HG03097 (cell line): ENCODE data around the gene LRBA.
"Not testable (repeated sequence)": the region's sequence is repeated elsewhere in the genome, so short reads cannot be mapped to it uniquely, and the experiment has no call there.

Experiments
- ATAC-seq: cut with Tn5 transposase; IDR thresholded peaks from one replicate; pipeline ENCODE4 v1.9.1; 2021; ENCODE audit not compliant: unreplicated experiment, low FRiP score

The LRBA gene

DNA sequence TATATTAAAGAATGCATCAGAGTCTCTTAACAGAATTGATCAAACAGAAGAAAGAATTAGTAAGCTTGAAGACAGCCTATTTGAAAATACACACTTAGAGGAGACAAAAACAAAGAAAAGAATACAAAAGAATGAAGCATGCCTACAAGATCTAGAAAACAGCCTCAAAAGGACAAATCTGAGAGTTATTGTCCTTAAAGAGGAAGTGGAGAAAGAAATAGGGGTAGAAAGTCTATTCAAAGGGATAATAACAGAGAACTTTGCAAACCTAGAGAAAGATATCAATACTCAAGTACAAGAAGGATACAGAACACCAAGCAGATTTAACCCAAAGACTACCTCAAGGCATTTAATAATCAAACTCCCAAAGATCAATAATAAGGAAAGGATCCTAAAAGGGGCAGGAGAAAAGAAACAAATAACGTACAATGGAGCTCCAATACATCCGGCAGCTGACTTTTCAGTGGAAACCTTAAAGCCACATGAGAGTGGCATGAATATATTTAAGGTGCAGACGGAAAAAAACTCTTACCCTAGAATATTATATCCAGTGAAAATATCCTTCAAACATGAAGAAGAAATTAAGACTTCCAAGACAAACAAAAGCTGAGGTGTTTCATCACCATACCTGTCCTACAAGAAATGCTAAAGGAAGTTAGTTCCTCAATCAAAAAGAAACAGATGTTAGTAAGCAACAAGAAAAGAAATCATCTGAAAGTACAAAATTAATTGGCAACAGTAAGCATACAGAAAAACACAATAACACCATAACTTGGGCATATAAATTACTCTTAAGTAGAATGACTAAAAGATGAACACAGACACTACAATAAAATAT lies 36.1 kb downstream of the LRBA start:
- no peak for ATAC-seq

DNA sequence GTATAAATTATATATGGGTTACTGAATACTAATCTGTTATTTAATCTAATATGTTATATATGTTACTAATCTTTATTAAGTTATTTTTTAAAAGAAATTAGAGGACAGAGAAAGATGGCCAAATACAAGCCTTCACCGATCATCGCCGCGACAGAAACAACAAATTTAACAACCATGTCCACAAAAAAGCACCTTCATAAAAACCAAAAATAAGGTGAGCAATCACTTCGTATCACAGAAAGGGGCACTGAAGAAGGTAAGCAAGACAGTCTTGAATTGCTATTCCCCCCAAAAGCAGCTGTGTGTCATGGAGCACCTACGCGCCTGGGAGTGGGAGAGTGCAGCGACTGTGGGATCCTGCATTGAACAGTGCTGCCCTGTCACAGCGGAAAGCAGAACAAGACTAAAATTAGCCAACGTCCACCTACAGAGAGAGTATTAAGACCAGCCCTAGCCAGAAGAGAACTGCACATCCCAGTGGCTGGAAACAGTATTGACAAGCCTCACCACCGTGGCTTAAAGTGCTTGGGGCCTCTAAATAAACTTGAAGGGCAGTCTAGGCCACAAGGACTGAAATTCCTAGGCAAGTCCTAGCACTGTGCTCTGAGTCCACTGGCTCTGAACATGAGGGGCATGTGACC lies 38.5 kb downstream of the LRBA start:
- no peak for ATAC-seq

DNA sequence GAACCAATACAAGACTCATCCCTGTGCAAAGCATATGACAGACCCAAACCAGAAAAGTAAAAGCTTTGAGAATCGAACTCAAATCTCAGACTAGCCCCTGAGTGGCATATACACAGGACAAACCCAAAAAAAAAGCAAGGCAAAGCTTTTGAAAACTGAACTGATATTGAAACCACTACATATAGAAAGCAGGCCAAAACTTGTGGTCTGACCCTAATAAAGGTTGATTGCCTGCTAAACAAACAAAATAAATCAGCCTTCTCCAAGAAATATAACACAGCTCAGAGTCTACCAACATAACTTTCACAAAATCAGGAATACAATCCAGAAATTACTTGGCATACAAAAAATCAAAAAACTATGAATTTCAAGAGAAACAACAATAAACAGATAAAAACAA lies 40.3 kb downstream of the LRBA start:
- no peak for ATAC-seq

DNA sequence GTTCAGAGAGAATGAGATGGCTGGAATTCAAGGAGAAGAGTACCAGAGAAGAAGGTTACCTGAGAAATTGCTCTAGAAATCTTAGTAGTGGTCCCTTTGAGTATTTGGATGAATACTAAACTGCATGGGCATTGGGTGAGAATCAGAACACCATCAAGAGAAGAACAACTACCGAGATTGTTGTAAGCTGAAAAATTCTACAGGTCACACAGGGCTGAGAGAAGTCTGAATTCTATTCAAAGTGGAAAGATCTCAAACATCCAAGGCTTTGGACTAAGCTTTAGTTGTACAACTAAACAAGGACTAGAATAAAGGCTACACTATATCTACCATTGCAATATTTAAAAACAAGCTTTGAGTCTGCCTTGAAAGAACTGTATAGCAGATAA lies 40.8 kb downstream of the LRBA start:
- ATAC-seq: no peak

DNA sequence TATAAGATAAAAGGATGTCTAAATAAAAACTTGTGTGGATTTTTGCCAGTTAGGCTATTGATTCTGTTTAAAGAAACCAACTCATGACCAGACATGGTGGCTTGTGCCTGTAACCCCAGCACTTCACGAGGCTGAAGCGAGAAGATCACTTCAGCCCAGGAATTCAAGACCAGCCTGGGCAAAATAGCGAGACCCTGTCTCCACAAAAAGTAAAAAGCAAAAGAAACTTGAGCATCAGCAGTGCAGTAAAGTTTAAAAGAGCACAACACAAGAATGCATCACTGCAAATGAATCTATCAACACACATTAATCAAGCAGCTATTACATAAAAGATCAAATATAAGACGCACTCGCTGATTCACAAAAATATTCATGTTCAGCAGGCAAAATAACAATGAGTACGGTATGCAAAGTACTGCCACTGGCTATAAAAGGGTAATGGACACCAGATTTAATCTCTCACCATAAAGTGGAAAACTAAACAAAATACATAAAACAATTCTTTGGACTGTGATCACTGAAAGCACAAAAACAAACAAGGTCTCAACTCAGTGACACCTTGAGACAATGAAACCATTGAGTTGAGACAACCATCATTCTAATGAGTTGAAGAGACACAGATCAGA lies 41.3 kb downstream of the LRBA start:
- no peak for ATAC-seq

DNA sequence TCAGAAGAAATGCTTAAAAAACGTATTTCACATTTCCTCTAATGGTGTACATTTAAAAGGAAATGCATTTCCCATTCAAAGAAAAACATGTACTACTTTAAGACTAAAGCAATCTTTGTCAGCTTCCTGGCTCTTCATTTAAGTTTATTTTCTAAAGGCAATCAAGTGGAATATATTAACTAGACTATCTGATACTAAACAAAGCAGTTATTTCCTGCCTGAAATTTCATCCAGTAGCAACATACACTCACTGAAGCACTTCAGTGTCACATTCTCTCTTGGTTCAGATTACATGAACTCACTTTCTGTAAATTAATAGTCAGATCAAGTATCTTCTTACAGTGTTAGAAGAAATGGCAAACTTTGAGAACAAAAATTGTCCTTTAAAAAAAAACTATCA lies 42.5 kb downstream of the LRBA start:
- ATAC-seq: no peak

DNA sequence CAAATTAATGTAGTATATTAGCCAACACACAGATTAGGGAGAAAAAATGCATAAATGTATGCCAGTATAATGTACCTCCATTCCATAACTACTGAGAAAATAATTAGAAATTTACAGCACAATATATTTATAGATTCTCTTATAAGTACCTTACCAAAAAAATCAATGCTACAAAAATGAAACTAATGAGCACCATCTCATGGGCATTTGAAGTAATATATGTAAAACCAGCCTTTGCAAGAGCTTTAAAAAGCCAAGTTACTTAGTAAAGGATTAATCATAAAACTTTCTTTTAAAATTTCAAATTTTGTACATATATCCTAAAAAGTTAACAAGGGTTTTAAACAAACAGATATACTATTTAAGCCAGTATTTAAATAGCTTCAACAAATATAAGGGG lies 43.2 kb downstream of the LRBA start:
- ATAC-seq: no peak

DNA sequence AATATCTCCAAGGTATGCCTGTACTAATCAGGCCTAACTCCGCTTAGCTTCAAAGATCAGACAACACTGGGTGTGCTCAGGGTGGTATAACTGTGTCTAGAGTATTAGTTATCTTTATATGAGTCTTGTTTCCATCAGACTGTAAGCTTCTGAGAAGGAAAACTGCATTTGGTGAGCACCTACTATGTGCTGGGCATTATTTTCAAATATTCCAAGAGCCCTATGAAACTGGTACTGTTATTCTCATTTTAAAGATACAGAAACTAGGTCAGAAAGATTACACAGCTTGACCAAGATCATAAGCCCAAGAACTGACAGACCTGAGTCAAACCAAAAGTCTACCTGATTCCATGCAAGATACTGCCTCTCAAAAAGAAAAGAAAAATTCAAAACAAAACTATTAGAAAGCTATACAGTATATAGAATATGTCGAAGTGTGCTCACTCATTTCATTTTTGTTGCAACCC lies 44.4 kb downstream of the LRBA start:
- ATAC-seq: peak; percentile 43

DNA sequence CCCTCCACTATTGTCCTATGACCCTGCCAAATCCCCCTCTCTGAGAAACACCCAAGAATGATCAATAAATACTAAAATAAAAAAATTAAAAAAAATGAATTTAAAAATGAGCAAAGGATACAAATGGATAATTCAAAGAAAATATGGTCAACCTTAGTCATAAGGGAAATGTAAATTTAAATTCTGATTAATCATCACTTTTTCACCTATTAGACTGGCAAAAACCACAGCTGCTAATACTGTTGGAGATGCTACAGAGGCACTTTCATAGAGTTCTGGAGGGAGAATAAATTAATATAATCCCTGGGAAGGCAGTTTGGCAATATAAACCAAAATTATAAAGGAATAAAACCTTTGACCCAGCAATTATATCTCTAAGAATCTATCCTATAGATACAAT lies 50.3 kb downstream of the LRBA start:
- ATAC-seq: no peak

DNA sequence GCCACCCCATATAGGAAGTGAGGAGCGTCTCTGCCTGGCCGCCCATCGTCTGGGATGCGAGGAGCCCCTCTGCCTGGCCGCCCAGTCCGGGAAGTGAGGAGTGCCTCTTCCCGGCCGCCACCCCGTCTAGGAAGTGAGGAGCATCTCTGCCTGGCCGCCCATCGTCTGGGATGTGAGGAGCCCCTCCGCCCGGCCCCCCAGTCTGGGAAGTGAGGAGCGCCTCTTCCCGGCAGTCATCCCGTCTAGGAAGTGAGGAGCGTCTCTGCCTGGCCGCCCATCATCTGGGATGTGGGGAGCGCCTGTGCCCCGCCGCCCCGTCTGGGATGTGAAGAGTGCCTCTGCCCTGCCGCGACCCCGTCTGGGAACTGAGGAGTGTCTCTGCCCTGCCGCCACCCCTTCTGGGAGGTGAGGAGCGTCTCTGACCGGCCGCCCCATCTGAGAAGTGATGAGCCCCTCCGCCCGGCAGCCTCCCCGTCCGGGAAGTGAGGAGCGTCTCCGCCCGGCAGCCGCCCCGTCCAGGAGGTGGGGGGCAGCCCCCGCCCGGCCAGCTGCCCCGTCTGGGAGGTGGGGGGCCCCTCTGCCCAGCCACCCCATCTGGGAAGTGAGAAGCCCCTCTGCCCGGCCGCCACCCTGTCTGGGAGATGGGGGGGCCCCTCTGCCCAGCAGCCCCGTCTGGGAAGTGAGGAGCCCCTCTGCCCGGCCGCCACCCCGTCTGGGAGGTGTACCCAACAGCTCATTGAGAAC lies 51.3 kb downstream of the LRBA start:
- ATAC-seq: not testable (repeated sequence)

DNA sequence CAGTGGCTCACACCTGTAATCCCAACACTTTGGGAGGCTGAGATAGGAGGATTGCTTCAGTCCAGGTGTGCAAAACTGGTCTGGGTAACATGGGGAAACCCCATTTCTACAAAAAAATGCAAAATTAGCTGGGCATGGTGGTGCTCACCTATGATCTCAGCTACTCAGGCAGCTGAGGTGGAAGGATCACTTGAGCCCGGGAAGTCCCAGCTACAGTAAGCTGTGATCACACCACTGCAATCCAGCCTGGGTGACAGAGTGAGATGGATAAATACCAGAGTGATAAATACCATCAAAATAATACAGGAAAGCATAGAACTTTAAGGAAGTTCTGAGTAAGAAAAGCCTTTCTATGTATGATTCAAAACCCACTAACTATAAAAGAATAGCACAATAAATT lies 52.8 kb downstream of the LRBA start:
- no peak for ATAC-seq

DNA sequence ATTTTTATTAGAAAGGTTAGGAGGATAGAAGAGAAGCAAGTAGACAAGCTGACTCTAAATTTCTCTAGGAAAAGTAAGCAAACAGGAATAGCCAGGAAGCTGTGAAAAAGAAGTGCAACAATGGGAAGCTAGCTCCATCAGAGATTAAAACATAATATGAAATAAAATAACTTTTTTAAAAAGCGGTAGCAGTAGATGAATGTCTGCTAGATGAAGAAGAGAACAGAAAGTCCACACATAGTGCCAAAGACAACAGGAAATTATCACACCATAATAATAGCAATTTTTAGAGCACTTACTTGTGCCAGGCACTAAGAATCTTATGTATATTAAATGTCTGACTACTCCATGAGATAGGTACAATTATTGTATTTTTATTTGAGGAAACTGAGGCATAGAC lies 53.5 kb downstream of the LRBA start:
- ATAC-seq: no peak

DNA sequence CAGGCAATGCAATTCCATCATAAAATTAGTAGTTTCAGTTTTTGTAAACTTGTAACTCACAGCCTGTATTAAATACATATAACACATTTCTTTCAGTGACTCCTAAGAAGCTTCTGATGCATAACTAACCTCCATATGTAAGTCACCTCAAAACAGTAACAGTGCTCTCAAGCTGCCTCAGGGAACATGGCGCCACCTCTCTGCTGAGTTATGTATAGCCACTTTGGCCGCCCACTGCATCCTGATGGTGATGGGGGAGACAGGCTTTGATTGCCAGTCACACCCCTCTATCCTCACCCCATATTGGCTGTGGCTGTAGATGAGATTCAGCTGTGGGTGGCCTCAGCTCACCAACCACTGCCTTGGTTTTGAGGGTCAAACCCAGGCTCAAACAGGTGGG lies 54.3 kb downstream of the LRBA start:
- ATAC-seq: no peak

DNA sequence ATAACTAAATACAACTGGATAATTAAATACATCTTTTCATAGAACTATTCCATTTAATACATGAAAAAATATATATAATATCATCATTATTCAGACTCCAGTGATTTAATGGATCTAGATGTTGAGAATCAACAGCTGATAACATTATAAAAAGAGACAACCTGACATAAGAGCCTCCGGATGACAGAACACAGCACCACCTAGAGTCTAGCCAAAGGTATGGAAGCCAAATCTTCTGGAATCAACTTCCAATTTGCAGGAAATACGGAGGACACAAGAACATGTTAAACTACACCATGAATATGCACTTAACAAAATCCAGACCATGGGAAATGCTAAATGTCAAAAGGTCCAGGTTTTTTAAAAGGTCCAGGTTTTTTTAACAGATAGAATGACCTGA lies 55.0 kb downstream of the LRBA start:
- ATAC-seq: no peak

DNA sequence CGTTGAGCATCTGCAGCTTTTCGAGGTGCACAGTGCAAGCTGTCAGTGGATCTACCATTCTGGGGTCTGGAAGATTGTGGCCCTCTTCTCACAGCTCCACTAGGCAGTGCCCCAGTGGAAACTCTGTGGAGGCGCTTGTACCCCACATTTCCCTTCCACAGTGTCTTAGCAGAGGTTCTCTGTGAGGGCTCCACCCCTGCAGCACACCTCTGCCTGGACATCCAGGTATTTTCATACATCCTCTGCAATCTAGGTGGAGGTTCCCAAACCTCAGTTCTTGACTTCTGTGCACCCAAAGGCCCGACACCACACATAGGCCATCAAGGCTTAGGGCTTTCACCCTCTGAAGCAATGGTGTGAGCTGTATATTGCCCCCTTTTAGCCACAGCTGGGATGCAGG lies 57.1 kb downstream of the LRBA start:
- ATAC-seq: not testable (repeated sequence)

DNA sequence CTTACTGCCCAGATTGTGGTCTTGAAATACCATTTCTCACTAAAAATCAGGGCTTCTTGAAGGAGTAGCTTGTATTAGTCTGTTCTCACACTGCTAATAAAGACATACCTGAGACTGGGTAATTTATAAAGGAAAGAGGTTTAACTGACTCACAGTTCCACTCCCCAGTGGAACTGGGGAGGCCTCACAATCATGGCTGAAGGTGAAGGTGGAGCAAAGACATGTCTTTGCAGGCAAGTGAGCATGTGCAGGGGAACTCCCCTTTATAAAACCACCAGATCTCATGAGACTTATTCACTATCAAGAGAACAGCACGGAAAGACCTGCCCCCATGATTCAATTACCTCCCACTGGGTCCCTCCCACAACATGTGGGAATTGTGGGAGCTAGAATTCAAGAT lies 58.0 kb downstream of the LRBA start:
- not testable (repeated sequence) for ATAC-seq

DNA sequence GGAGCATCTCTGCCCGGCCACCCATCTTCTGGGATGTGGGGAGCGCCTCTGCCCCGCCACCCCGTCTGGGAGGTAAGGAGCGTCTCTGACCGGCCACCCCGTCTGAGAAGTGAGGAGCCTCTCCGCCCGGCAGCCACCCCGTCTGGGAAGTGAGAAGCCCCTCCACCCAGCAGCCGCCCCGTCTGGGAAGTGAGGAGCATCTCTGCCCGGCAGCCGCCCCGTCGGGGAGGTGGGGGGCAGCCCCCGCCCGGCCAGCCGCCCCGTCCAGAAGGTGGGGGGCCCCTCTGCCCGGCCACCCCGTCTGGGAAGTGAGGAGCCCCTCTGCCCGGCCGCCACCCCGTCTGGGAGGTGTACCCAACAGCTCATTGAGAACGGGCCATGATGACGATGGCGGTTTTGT lies 61.2 kb downstream of the LRBA start:
- ATAC-seq: not testable (repeated sequence)

DNA sequence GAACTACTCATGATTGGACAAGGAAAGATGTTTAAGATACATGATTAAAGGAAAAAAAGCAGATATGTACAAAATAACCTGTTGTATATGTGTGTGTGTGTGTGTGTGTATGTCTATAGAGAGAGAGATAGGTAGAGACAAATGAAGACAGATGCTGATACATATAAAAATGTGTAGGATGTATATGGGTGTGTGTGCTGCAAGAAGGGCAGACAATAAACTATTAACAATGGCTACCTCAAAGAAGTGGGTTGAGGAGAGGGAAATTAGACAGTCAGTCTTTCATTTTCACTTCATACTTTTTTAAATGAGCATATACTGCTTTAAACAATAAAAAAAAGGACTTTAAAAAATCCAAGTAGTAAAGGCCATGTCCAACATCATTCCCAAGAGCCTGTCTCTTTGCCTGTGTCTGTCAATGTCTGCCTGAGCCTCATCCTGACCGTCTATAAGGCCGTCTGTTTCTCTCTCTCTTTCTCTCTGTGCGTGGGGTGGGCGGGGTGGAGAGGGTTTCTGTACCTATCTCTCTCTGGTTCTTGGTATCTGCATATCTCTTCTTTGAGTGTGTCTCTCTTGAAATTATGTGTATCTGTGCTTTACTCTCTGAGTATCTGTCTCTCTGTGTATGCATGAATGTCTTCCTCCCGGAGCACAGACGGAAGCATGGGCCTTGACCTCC lies 62.8 kb downstream of the LRBA start:
- no peak for ATAC-seq

DNA sequence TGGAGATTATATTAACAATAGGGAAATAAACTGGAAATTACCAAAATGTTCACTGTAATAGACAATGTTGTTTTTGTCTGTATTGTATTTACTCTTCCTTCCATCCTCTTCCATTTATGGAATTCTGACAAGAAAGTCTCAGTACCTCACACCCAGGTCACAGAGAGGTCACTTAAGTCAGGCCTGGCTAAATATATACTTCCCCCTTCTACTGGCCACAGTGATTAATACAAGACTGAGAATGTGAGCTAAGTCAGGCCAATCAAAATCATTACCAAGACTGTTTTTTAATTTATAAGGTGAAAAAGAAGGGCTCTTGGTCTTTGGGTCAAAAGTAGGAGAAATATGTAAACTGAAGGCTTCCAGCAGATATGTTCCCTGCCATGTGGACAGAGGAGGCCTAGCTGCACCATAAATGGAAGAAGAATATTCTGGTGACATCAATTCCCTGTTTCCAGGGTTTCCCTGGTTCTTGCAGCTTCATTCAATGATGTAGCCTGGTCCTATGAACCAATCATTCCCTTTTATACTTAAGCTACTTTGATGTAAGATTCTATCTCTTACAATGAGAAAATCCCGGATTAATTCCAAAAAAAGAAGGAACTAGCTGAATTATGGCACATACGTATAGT lies 64.3 kb downstream of the LRBA start:
- ATAC-seq: no peak

DNA sequence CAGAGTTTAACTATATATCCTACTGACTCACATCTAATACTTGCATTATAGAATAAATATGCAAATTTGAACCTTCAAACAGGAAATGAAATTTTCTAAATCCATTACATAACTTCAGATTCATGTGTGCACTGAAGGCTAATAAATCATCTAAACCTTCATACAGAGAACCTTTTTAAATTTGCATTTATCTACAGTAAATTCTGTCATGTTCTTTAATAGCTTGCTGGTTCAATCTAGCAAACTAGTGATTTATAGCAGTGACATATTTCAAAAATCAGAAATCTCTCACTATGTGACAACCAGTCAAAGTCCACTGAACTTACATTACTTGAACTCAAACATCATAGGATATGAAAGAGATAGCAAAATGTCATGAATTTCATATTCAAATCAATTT lies 65.1 kb downstream of the LRBA start:
- no peak for ATAC-seq
